Stimulated activated effector memory CD8-positive, alpha-beta T cell treated with anti-CD3 and anti-CD28 coated beads, Interleukin-12 subunit alpha, Interleukin-12 subunit beta, amount 100 ng/mL, for 72 hours (primary cell): Measurements from ENCODE around the gene MCM7.

Experiments used
- ATAC-seq: fragments of 150-1000 bp; cut with Tn5 transposase; 2 replicates; pipeline ENCODE4 v1.10.0; 2021
- DNase-seq, 2 donors: peaks; one replicate each; pipeline ENCODE4 v3.0.0; 2021 to 2022; ENCODE audit warnings: low spot score in 2 of 2
- H3K27ac Mint-ChIP-seq: one replicate; pipeline ENCODE4 v1.8.0; 2022; ENCODE audit warnings: mild to moderate bottlenecking, mixed read lengths
- H3K36me3 Mint-ChIP-seq: one replicate; pipeline ENCODE4 v1.8.0; 2022; ENCODE audit warnings: mild to moderate bottlenecking, mixed read lengths
- H3K4me1 Mint-ChIP-seq: one replicate; pipeline ENCODE4 v1.8.0; 2022; ENCODE audit warnings: mixed read lengths
- H3K4me3 Mint-ChIP-seq: one replicate; pipeline ENCODE4 v1.8.0; 2022; ENCODE audit warnings: mild to moderate bottlenecking, mixed read lengths
- H3K9me3 Mint-ChIP-seq: one replicate; pipeline ENCODE4 v1.8.0; 2022; ENCODE audit warnings: mixed read lengths

Gene MCM7

DNA sequence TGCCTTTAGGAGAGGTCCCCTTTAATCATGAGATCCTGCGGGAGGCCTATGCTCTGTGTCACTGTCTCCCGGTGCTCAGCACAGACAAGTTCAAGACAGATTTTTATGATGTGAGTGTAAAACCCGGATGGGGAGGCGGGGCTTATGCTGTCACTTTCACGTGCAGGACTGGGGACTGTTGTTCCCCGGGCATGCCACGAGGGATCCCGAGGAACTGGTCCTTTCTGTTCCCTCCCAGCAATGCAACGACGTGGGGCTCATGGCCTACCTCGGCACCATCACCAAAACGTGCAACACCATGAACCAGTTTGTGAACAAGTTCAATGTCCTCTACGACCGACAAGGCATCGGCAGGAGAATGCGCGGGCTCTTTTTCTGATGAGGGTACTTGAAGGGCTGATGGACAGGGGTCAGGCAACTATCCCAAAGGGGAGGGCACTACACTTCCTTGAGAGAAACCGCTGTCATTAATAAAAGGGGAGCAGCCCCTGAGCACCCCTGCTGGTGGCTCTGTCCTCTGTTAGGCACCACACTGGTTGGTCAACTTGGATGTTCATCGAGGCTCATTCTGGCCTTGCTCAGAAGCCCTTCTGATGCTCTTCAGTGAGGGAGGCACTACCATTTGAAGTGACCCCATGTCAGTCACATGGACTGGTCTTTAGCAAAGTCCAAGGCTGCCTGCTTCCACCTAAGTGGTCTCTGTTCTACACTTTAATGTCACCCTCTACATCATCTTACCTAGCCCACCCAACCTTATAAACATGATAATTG, 9.6 kb downstream of the MCM7 start:
- H3K36me3 Mint-ChIP-seq = peaks cover 87% of the 10 kb centered on the region
- H3K27ac Mint-ChIP-seq = peak overlapping the region; percentile 91
- H3K4me3 Mint-ChIP-seq = no peak overlapping the region
- ATAC-seq (peak; percentile 15), DNase-seq (no peak)
- H3K9me3 Mint-ChIP-seq = no peaks in the 10 kb centered on the region
- H3K4me1 Mint-ChIP-seq = peaks cover 42% of the 10 kb centered on the region

DNA sequence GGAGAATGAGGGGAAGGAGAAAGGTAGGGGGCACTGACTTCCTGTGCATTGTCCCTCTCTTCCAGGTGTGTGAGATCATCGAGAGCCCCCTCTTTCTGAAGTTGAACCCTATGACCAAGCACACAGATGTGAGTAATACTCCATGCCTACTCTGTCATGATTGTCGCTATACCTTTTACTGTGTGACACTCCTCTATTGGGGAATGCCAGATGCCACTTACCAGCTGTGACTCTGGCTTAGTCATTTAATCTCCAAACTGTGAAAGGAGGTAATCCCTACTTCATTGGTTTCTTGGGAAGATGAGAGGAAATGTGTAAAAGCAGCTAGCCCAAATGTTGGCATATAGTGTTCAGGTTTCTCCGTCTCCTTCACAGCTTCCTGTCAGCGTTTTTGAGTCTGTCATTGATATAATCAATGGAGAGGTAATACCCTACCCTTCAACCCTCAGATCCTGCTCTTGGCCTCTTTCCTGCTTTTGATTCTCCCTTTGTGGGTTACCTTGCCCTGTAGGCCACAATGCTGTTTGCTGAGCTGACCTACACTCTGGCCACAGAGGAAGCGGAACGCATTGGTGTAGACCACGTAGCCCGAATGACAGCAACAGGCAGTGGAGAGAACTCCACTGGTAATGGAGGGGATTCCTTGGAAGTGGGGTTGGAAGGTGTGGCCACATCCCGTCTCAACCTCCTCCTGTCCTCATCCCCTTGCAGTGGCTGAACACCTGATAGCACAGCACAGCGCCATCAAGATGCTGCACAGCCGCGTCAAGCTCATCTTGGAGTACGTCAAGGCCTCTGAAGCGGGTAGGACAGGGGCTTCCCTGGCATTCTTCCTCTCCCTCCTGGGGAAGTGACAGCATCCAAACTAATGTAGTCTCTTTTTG, 10.4 kb downstream of the MCM7 start:
- Mint-ChIP-seq H3K4me3 (peak overlapping the region; percentile 87), H3K9me3 (no peaks in the 10 kb centered on the region), H3K27ac (peak overlapping the region; percentile 91), H3K4me1 (peaks cover 39% of the 10 kb centered on the region), H3K36me3 (peaks cover 79% of the 10 kb centered on the region)
- no peak for ATAC-seq
- DNase-seq = no peak

DNA sequence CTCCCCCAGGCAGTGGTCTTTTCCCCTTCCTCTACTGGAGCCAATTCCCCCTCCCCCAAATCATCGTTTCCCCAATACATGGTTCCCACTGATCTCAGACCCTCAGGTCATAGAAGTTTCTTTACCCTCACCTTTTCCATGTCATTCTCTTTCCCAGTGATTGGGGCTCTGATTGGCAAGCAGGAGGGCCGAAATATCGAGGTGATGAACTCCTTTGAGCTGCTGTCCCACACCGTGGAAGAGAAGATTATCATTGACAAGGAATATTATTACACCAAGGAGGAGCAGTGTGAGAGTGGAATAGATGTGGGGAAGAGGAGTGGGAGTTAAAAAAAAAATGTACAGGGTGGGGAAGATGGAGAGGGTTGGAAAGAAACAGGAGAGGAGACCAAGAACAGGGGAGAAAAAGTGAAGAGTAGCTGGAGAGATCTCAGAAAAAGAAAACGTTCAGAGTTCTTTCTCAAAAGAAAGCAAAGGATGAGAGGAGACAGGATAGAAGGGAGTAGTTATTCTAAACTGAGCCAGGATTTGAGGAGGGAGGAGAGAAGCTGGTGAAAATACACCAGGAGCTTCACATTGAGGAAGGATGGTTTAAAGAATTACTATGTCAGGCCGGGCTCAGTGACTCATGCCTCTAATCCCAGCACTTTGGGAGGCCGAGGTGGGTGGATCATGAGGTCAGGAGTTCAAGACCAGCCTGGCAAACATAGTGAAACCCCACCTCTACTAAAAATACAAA, 11.6 kb downstream of the MCM7 start:
- Mint-ChIP-seq H3K4me3 (peak overlapping the region; percentile 87), H3K4me1 (peaks cover 31% of the 10 kb centered on the region), H3K27ac (peak overlapping the region; percentile 91), H3K9me3 (no peaks in the 10 kb centered on the region), H3K36me3 (peaks cover 73% of the 10 kb centered on the region)
- ATAC-seq (no peak), DNase-seq (no peak)

DNA sequence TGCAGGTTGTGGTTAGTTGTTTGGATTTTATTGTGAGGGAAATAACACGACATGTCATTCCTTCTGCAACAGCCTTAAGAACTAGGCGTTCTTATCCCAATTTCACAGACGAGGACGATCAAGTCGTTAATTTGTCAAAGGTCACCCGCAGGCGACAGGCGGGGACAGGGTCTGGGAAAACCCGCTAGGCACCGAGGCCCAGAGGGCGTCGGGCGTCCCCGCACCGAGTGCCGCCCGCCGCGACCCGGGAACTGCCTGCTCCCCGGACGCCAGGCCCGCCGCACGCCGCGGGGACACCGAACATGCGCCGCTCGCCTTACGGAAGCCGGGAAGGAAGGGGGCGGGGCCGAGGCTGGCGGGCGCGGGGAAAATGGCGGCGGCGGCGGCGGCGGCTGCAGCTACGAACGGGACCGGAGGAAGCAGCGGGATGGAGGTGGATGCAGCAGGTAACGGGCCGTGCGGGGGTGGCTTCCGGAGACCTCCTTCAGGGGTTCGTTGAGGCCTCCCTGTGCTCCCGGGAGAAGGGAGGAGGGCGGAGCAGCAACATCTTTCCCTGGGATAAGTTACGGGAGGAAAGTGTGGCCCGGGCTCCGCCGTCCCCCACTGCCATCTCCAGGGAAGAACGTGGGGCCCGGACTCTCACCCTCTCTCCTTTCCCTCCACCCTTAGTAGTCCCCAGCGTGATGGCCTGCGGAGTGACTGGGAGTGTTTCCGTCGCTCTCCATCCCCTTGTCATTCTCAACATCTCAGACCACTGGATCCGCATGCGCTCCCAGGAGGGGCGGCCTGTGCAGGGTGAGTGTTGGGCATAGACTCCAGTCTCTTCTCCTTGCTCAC, 12.4 kb downstream of the MCM7 start, which contains the start of gene COPS6:
COPS6 (plus strand) TSS at position 349 of the 837 bp plus-strand sequence; CDS start at position 371, 22 bp downstream.
- Mint-ChIP-seq H3K4me1 (peaks cover 30% of the 10 kb centered on the region), H3K27ac (peak within 1 kb of the TSS; percentile 91), H3K9me3 (no peaks in the 10 kb centered on the region), H3K4me3 (peak within 1 kb of the TSS; percentile 87), H3K36me3 (peaks cover 65% of the 10 kb centered on the region)
- peak; percentile 73 for ATAC-seq
- DNase-seq = peak; percentile 90 to 93

DNA sequence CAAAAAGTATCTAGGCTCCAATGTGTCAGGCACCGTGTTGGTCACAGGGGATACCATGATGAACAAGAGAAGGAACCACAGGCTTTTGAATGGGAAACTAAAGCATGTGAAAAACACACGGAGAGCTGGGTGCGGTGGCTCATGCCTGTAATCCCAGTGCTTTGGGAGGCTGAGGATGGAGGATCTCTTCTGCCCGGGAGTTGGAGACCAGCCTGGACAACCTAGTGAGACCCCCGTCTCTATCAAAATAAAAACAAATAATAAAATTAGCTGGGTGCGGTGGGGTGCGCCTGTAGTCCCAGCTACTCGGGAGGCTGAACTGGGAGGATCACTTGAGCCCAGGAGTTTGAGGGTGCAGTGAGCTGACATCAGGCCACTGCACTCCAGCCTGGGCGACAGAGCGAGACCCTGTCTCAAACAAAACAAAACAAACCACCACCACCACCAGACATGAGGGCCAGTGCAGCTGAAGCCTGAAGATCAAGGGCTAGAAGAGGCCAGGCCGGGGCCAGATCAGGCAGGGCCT, 13.0 kb downstream of the MCM7 start:
- Mint-ChIP-seq H3K27ac (peak overlapping the region; percentile 91), H3K36me3 (peaks cover 60% of the 10 kb centered on the region), H3K4me3 (peak overlapping the region; percentile 87), H3K9me3 (no peaks in the 10 kb centered on the region), H3K4me1 (peaks cover 25% of the 10 kb centered on the region)
- DNase-seq (no peak), ATAC-seq (peak; percentile 2)

DNA sequence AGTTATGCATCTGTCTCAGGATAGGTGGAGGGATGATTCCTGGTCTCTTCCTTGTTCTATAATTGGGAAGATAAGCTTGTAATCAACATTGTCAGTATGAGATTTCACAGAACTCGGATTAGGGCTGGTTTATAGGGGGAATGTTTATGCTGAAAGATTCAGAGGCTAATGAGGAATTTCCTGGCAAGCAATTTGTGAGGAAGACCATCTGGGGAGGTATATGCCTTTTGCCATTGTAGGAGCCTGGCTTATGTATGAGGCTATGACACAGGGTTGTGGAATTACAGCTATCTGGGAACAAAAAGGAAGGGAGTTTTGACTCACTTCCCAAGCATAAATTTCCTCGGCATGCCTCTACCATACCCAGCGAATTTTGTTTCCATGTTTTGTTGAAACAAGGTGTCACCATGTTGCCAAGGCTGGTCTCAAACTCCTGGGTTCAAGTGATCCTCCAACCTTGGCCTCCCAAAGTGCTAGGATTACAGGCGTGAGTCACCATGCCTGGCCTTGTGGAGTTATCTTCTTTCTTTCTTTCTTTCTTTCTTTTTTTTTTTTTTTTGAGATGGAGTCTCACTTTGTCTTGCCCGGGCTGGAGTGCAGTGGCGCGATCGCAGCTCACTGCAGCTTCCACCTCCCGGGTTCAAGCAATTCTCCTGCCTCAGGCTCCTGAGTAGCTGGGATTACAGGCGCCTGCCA, 14.0 kb downstream of the MCM7 start:
- Mint-ChIP-seq H3K27ac (peak overlapping the region; percentile 73), H3K4me3 (peak overlapping the region; percentile 21), H3K9me3 (no peaks in the 10 kb centered on the region), H3K4me1 (peaks cover 33% of the 10 kb centered on the region), H3K36me3 (peaks cover 60% of the 10 kb centered on the region)
- DNase-seq = no peak
- ATAC-seq = no peak

DNA sequence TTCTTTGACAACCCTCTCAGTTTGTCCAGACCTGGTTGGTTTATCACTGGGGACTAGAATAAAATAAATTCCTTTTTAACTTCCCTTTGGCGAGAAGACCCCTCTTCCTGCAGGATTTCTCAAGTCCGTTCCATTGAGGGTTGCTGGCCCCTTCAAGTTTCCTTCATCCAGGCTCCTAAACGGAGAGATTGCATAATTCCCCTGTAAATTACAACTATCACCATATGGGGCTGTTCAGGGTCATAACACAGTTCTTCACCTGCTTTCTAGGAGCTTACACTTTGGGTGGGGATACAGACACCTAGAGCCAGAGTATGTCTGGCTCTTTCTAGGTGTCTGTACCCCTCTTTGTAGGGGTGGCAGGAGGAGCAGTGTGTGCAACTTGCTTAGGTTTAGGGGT, 15.7 kb downstream of the MCM7 start:
- Mint-ChIP-seq H3K4me1 (peaks cover 31% of the 10 kb centered on the region), H3K4me3 (no peak overlapping the region), H3K9me3 (no peaks in the 10 kb centered on the region), H3K27ac (no peak overlapping the region), H3K36me3 (peaks cover 58% of the 10 kb centered on the region)
- no peak for DNase-seq
- no peak for ATAC-seq

DNA sequence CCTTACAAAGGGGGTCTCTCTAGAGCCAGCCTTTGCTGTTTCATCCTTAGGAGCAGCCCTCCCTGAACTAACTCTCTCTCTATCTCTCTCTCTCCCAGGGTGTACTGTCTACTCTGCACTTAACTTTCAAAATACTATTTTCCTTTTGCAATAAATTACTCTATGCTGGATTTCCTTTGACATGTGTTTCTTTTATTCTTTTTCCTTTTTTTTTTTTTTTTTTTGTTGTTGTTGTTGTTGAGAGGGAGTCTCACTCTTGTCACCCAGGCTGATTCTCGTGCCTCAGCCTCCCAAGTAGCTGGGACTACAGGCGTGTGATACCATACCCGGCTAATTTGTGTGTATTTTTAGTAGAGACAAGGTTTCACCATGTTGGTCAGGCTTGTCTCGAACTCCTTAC, 18.2 kb downstream of the MCM7 start:
- Mint-ChIP-seq H3K9me3 (no peaks in the 10 kb centered on the region), H3K36me3 (peaks cover 58% of the 10 kb centered on the region), H3K4me1 (peaks cover 38% of the 10 kb centered on the region), H3K27ac (peak overlapping the region; percentile 95), H3K4me3 (peak overlapping the region; percentile 83)
- no peak for DNase-seq
- no peak for ATAC-seq

DNA sequence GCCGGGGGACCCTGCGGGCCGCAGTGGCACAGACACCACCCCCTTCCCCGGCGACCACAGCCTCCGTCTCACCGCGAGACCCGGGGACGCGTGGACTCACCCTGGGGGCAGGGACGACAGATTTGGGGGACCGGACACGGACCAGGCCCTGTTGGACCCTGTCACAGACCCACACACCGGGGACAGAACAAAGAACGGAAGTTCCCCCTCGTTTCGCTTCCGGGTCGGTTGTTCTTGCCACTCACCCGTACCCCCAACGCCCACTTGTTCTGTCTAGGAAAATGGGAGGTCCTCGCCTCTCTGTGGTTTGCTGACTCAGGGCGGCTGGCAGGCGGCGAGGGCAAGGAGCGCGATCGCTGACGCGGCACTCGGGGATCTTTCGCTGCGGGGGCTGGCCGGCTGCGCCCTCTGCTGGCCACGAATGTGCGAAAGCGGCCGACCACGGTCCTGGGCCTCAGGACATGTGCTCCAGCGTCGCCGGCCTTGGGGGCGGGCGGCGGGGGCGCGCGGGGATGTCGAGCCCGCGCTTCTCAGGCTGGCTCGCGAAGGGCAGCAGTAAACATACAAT, 19.6 kb downstream of the MCM7 start, which contains the start of gene ZNF3:
ZNF3 (minus strand) TSS at position 189 of the 568 bp plus-strand sequence. CDS start 4,366 bp downstream, outside the sequence.
- H3K4me1 Mint-ChIP-seq = peaks cover 38% of the 10 kb centered on the region
- peak within 1 kb of the TSS; percentile 83 for H3K4me3 Mint-ChIP-seq
- peak; percentile 92 for ATAC-seq

DNA sequence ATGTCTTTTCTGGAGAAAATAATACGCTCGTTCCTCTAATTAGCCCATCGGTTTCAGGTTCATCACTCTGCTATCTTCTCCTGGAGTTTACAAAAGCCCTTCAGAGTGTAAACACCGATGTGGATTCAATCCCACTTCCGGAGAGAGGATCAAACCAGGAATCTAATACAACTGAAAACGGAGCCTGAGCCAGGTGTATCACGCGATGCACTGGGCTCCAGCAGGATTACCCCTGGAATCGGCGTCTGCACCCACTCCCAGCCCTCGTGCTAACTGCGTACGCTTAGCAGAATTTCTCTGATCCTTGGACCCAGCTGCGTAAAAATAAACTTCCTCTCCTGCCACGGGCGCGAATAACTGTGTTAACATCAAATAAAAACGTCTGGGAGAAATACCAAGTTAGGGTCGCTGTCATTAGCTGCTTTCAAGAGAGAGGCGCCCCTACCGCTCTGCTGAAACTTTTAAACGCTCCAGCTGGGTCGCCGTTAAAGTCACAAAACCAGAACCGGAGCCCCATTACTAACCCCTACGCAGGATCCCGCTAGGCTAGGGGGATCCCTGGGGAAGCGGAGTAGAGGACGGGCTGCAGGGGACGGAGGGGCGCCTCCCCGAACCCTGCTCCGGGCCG, 20.2 kb downstream of the MCM7 start:
- Mint-ChIP-seq H3K36me3 (peaks cover 76% of the 10 kb centered on the region), H3K4me1 (peaks cover 38% of the 10 kb centered on the region), H3K27ac (peak overlapping the region; percentile 95), H3K9me3 (no peaks in the 10 kb centered on the region), H3K4me3 (peak overlapping the region; percentile 83)
- DNase-seq (no peak), ATAC-seq (no peak)

More for the DNA sequence above, 19.6 kb downstream of the MCM7 start, which contains the start of gene ZNF3:
- Mint-ChIP-seq H3K36me3 (peaks cover 70% of the 10 kb centered on the region), H3K27ac (peak within 1 kb of the TSS; percentile 95), H3K9me3 (no peaks in the 10 kb centered on the region)
- DNase-seq = peak; percentile 99 to 100

DNA sequence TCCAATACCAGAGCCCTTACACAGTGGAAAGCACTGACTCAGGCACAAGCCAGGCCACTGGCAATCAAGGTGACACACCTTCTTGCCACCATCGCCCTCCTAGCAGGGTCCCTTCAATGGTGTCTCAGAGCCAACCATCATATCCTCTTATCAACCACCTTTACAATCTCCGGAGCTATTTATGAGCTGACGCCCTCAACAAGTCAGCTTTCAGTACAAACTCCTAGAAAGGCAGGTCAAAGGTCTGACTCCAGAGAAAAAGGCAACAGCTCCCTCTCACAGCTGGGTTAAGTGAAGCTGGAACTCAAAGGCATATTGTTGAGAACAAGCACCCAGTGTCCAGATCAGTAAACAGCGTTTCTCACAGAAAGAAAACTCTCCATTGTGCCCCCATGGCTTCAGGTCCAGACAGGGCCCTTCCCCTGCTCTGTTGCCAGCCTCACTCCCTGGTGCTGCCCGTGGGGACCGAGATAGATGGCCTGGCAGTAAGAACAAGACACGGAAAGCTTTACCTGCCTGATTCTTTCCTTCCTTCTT, 22.1 kb downstream of the MCM7 start:
- DNase-seq = no peak
- Mint-ChIP-seq H3K9me3 (no peaks in the 10 kb centered on the region), H3K27ac (peak overlapping the region; percentile 95), H3K4me3 (no peak overlapping the region), H3K4me1 (peaks cover 38% of the 10 kb centered on the region), H3K36me3 (peaks cover 90% of the 10 kb centered on the region)
- no peak for ATAC-seq

DNA sequence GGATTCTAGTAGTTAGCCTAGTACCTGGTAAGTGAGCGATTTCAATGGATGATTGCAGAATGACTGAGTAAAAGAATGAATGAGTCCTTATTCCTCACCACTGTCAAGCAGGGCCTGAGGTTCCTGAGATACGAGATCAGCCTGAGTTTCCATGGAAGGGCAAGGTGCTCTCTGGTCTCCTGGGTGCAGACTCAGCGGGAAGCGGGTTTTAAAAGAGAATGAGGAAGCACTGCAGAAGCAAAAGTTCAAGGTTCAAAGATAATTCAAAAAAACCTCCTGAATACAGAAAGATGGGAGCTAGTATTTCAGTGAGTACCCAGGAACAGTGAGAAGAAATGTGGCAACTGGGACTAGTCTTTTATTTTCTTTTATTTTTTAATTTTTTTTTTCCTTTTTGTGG, 24.0 kb downstream of the MCM7 start:
- ATAC-seq = no peak

DNA sequence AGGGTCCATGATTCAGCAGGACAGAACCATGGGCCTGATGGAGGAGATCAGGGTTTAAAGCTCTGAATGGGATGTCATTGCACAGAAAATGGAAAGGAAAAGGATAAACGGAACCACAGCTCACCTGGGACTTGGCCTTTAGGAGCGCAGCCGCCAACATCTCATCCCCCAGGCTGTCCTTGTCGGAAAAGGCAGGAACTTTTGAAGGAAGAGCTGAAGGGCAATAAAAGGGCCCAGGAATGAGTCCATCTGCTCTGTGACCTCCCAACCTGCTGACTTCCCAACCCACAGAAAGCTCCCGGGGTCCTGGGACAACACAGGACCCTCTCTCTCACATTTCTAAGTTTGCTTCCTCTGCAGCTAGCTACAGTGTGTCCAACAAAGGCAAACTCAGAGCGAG, 25.8 kb downstream of the MCM7 start:
- no peak for DNase-seq
- ATAC-seq = no peak
- H3K27ac Mint-ChIP-seq = no peak overlapping the region

More for the DNA sequence above, 24.0 kb downstream of the MCM7 start:
- Mint-ChIP-seq H3K9me3 (peaks cover 3% of the 10 kb centered on the region), H3K36me3 (peaks cover 97% of the 10 kb centered on the region), H3K4me1 (peaks cover 27% of the 10 kb centered on the region), H3K4me3 (no peak overlapping the region), H3K27ac (no peak overlapping the region)
- no peak for DNase-seq

More for the DNA sequence above, 25.8 kb downstream of the MCM7 start:
- Mint-ChIP-seq H3K36me3 (peaks cover 100% of the 10 kb centered on the region), H3K4me1 (peaks cover 20% of the 10 kb centered on the region), H3K9me3 (peaks cover 18% of the 10 kb centered on the region), H3K4me3 (no peak overlapping the region)
